MM.1S (cell line): ENCODE results near the gene C21orf58.

Source experiments
- EZH2 ChIP-seq: fragments of 300-600 bp; sonication (generic); optimal IDR thresholded peaks from 2 replicates; pipeline ENCODE3; 2017; ENCODE audit warnings: low read depth, mild to moderate bottlenecking, antibody characterized with exemption, low read length, mixed read lengths
- EZH2phosphoT487 ChIP-seq: fragments of 300-600 bp; sonication (generic); IDR thresholded peaks from 2 replicates; pipeline ENCODE4 v1.6.1; 2018; ENCODE audit warnings: antibody characterized with exemption, low read length
- TF ChIP-seq, protein P1 (sequence below): fragments of 300-600 bp; sonication (generic); IDR thresholded peaks from 2 replicates; pipeline ENCODE4 v1.5.1; 2016; ENCODE audit warnings: antibody characterized with exemption, low read length, mixed read lengths

DNA sequence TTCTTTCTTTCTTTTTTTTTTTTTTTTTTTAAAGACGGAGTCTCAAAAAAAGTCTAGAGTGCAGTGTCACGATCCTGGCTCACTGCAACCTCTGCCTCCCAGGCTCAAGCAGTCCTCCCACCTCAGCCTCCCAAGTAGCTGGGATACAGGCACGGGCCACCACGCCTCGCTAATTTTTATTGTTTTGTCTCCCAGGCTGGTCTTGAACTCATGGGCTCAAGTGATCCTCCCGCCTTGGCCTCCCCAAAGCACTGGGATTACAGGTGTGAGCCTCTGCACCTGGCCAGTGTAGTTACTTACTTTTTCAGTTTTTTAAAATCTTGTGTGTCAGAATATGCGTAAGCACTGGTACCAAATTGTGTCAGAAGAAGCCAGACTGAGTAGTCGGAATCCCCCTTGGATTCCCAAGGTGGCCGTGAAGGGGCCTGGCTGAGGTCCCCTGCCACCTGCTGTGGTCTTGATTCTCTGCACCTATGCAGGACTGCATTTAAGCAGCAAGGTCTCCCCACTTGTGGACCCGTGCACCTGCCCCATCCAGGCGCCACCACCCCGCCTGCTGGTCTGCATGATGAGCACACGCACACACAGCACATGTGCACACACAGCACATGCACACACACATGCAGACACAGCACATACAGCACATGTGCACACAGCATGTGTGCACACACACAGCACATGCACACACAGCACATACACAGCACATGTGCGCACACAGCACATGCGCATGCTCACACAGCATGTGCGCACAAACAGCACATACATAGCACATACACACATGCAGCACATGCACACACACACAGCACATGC is 47.7 kb upstream of the C21orf58 start:
- TF ChIP-seq, protein P1, sequence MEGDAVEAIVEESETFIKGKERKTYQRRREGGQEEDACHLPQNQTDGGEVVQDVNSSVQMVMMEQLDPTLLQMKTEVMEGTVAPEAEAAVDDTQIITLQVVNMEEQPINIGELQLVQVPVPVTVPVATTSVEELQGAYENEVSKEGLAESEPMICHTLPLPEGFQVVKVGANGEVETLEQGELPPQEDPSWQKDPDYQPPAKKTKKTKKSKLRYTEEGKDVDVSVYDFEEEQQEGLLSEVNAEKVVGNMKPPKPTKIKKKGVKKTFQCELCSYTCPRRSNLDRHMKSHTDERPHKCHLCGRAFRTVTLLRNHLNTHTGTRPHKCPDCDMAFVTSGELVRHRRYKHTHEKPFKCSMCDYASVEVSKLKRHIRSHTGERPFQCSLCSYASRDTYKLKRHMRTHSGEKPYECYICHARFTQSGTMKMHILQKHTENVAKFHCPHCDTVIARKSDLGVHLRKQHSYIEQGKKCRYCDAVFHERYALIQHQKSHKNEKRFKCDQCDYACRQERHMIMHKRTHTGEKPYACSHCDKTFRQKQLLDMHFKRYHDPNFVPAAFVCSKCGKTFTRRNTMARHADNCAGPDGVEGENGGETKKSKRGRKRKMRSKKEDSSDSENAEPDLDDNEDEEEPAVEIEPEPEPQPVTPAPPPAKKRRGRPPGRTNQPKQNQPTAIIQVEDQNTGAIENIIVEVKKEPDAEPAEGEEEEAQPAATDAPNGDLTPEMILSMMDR = no peak
- no peak for TF ChIP-seq EZH2
- TF ChIP-seq EZH2phosphoT487 = no peak
